Prostate gland (tissue), 2 donors: ENCODE results near the gene RRP8.

Experiments used
- POLR2A ChIP-seq: fragments of 450-650 bp; IDR thresholded peaks from one replicate; pipeline ENCODE4 v1.6.1; 2016; ENCODE audit warnings: antibody characterized with exemption, mild to moderate bottlenecking
- POLR2AphosphoS5 ChIP-seq: sonication (generic); formaldehyde crosslinking; IDR thresholded peaks from one replicate; pipeline ENCODE4 v1.6.1; 2017; ENCODE audit warnings: antibody characterized with exemption
- TF ChIP-seq, protein P1 (sequence below), 4 experiments: fragments of 200-600 bp in 2 of 4; fragments of 450-650 bp in 2 of 4; sonication (generic) in 2 of 4; IDR thresholded peaks; 1 replicate in 3 of 4; 2 replicates in 1 of 4; pipeline ENCODE4 v1.5.1; 2016 to 2019; ENCODE audit warnings: antibody characterized with exemption in 4 of 4, mild to moderate bottlenecking in 2 of 4, moderate library complexity in 2 of 4

DNA sequence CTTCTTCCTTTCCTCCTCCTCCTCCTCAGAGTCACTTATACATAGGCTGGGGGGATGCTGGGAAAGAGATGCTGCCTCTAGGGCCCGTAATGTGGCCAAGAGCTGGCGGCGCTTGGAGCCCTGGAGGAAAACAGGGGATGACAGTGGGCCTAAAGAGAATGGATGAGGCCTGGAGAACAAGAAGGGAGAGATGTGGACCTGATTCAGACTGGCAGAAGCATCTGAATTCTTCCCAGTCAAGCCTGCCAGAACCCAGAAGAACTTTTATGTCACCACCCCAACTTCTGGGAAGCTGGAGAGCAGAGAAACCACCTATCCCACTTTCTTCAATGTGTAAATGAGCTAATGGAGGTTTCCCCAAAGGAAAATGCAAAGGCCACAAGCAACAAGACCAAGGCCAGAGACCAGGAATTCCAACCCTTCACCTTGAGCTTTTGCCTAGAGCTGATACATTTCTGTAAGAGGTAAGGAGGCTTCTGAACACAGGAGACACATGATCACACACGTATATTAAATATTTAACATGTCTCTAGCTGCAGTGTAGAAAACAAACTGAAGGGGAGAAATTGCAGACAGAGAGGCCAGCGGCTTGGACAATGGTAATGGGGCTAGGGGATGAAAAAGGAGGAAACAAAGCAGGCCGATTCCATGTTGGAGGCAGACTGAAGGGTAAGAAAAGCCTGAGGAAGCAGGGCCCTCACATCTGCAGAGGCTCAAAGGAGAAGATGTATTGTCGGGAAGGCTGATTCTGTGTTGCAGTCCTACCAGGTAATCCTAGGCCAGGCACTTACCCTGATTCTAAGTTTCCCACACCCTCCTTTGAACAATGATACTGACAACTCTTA is 1.1 kb downstream of the RRP8 start:
- TF ChIP-seq, protein P1, sequence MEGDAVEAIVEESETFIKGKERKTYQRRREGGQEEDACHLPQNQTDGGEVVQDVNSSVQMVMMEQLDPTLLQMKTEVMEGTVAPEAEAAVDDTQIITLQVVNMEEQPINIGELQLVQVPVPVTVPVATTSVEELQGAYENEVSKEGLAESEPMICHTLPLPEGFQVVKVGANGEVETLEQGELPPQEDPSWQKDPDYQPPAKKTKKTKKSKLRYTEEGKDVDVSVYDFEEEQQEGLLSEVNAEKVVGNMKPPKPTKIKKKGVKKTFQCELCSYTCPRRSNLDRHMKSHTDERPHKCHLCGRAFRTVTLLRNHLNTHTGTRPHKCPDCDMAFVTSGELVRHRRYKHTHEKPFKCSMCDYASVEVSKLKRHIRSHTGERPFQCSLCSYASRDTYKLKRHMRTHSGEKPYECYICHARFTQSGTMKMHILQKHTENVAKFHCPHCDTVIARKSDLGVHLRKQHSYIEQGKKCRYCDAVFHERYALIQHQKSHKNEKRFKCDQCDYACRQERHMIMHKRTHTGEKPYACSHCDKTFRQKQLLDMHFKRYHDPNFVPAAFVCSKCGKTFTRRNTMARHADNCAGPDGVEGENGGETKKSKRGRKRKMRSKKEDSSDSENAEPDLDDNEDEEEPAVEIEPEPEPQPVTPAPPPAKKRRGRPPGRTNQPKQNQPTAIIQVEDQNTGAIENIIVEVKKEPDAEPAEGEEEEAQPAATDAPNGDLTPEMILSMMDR (IDR thresholded peaks at IDR 0.05), result no peak
- TF ChIP-seq POLR2AphosphoS5 (no peak), POLR2A (no peak)
